HG02610 (cell line): ENCODE measurements around the gene CASKIN2.
"Not testable (repeated sequence)": the region's sequence is repeated elsewhere in the genome, so short reads cannot be mapped to it uniquely, and the experiment has no call there.

ENCODE experiments used
- ATAC-seq: cut with Tn5 transposase; IDR thresholded peaks from one replicate; pipeline ENCODE4 v1.9.1; 2021; ENCODE audit warnings: mild to moderate bottlenecking, moderate library complexity; ENCODE audit not compliant: unreplicated experiment

CASKIN2 gene

GRCh38 chr17:75490953-75491649, 24.2 kb downstream of the CASKIN2 start:
- no peak for ATAC-seq

- ATAC-seq = no peak
Observed at GRCh38 chr17:75490173-75490743, 25.1 kb downstream of the CASKIN2 start.

- no peak for ATAC-seq
Observed at GRCh38 chr17:75489511-75489955, 25.8 kb downstream of the CASKIN2 start.

DNA sequence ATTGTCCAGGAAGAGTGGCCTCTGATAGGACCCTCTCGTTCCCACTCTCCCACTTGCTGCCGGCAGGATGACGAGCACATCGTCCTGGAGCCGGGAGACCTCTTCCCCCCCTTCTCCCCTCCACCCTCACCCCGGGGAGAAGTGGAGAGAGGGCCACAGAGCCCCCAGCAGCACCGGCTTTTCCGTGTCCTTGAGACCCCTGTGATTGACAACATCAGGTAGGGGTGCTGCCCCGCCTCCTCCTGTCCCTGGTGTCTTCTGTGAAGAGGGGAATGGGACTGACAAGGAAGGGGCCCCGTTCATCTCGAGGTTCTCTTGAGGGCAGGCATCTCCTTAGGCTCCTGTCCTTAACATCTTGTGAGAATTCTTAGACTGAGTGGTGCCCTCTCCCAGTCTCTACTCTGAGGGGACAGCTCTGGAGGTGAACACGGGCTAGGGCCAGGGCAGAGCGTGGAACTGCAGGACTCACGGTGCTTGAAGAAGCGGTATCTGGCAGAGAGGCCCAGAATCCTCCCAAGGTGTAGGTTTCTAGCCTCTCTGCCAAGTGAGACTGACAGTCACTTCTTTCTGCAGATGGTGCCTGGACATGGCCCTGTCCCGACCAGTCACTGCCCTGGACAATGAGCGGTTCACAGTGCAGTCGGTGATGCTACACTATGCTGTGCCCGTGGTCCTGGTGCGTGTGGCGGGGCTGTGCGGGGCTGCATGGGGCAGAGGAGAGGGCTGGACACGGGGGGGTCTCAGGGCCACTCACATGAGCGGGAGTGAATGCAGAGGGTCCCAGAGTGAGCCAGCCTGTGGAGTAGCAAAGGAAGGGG, 26.4 kb downstream of the CASKIN2 start:
- no peak for ATAC-seq

GRCh38 chr17:75487351-75488070, 27.8 kb downstream of the CASKIN2 start:
- no peak for ATAC-seq

DNA sequence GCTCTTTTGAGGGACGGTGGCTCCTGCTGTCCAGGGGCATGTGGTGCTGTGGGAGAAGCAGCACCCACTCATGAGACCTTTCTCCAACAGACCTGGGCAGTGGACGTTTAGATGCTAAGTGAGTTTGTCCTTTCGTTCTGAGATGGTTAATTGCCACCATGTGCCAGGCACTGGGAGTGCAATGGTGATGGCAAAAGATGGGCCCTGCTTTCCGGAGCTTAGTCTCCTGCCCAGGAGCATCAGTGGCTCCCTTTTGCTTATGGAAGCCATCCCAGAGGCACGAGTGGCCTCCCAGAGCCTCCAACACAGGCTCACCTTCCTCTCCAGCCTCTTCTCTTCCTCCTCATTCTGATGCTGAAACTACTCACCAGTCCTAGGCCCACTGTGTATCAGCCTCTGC, 28.4 kb downstream of the CASKIN2 start:
- no peak for ATAC-seq

GRCh38 chr17:75486151-75486550, 29.2 kb downstream of the CASKIN2 start:
- ATAC-seq = no peak

GRCh38 chr17:75485688-75486087, 29.6 kb downstream of the CASKIN2 start:
- no peak for ATAC-seq

GRCh38 chr17:75482098-75482942, 33.0 kb downstream of the CASKIN2 start:
- no peak for ATAC-seq

DNA sequence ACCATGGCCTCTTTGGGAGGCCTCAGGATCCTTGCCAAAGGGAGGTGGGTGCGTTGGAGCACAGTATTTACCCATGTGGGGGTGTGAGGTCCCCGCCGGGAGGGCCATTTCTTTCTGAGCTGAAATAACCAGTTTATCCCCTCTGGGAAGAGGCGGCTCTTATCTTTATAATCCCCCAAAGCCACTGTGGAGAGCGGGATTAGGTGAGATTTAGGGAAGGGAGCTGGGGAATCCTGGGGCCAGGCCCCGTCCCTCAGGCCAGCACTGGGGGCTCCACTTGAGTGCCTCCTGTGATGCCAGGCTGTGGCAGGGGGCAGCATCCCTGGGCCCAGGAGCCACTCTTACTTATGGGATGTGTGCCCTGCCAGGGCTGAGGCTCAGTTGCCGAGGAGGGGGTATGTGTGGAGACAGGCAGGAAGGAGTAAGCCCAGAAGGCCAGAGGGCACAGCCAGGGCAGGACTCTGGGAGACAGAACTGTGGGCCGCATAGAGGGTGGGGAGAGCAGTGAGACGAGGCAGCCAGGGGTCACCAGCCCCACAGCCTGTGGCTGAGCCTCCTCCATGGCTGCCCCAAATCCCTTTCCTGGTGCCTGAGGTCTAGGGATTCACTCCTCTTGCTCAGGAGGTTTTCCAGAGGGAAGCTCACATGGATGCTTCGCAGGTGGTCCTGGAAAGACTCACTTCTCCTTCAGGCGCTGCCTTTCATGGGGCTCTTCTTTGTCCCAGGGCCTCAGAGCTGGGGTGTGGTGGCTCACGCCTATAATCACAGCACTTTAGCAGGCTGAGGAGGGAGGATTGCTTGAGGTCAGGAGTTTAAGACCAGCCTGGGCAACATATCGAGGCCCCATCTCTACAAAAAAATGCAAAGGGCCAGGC, 33.9 kb downstream of the CASKIN2 start:
- no peak for ATAC-seq

DNA sequence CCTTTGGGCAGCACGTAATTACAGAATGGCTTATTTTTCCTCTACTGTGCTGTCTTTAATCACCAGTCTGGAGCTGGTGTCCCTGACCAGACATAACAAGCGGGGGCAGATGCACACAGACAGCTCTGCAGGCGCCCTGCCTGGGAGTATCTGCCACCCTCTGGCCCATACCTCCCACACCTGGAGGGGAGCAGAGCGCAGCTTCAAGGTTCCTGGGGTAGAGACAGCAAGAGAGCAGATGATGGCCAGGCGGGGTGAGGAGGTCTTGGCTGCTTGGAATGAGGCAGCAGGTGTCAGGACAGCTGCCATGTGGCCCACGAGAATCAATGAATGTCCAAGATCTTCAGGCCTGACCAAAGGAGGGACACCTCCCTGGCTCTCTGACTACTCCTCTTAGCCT, 35.1 kb downstream of the CASKIN2 start:
- ATAC-seq = no peak

GRCh38 chr17:75478508-75478907, 36.8 kb downstream of the CASKIN2 start:
- no peak for ATAC-seq

- ATAC-seq = not testable (repeated sequence)
Observed at GRCh38 chr17:75477490-75477862, 37.9 kb downstream of the CASKIN2 start.

DNA sequence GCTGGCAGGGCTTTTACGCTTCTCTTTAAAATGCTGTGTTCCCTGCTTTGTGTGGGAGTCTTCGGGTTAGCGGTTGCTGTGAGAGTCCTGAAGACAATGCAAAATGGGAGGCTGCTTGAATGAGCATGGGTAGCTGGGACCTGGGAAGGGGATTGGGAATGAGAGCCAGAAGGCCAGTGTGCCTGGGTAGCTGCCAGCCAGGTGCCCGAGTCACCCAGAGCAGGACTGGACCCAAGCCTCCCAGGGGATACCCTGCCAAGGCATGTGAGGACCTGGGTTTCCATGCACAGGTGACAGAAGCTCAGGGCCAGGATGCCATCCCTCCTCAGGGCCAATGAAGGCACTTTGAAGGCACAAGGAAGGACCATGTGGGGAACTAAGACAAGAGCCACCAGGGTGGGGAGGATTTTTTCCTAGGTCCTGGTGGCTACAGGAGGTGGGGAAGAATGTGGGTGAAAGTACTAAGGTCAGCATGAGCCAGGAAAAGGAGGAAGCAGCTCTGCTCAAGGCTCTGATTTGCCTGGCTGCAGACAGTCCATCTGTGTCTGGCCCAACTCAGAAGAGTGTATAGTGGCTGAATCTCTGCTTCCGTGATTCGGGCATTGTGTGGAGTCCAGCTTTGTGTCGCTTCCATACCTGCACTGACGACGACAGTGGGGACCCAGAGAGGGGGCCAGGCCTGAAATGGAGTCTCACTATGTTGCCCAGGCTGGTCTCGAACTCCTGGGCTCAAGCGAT, 38.4 kb downstream of the CASKIN2 start:
- ATAC-seq = no peak

GRCh38 chr17:75476271-75476671, 39.1 kb downstream of the CASKIN2 start:
- no peak for ATAC-seq

DNA sequence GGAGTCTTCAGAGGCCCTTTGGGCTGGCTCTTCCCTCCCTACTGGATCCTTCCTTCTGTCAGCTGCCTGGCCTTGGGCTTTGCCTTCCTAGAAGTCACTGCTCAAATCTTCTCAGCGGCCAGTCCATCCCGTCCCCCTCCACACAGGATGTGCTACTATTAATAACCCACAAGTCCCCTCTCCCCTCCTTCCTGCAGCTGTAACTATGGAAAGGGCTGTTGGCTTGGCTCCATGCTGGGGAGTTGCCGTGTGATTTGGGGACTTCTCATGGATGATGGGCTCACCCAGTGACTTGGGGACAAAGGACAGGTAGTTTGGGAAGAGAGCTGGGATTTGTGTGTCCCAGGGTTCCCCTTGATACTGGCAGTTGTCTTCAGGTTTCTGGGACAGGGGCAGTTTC, 39.5 kb downstream of the CASKIN2 start:
- no peak for ATAC-seq

DNA sequence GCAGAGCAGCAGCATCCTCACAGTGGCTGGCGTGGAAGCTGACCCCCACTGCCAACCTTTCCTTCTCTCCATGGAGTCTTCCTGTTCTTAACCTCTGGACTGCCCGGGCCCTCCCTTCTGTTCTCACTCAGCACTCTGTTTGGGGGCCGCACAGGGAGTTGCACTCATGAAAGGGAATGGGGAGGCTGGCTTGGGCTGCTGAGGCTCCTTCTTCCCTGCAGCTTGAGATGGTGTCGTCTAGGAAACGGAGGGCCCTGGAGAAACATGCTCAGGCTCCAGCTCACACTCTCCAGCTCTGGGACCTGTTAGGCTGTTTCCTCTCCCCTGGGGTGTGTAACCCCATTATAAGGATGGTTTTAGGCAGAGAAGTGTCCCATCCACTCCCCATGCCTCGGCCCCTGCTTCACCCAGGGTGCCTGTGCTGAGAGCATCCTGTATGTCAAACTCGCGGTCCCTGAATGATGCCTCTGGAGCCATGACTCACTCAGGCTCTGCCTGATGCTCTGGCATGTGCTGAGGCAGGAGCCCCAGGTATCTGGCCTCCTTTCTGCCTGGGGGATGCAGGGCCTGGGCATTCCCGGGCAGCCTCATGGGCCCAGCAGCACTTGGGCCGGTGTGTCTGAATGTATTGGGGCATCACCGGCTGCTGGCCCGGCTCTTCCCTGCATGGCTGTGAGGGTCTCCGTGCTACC, 40.0 kb downstream of the CASKIN2 start:
- no peak for ATAC-seq

DNA sequence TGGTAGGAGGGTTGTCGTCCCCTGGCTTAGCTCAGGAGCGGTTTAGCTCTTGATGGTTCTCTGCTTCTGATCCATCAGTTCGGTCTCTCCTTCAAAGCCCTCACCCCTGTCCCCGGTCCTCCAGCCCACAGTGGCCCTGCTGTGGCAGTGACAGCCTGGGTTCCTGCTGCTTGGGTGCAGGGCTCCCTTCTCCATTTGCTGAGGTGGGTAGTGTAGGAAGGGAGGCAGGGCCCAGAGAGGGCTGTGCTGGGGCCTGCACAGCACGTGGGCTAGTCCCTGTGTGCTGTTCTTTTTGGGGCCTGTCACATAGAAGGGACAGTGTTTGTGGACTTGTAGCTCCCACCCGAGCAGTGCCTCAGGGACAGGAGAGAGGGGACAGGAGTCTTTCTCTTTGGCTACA, 40.6 kb downstream of the CASKIN2 start:
- no peak for ATAC-seq
